ENCODE measurements around the gene RALGPS1.

DNA sequence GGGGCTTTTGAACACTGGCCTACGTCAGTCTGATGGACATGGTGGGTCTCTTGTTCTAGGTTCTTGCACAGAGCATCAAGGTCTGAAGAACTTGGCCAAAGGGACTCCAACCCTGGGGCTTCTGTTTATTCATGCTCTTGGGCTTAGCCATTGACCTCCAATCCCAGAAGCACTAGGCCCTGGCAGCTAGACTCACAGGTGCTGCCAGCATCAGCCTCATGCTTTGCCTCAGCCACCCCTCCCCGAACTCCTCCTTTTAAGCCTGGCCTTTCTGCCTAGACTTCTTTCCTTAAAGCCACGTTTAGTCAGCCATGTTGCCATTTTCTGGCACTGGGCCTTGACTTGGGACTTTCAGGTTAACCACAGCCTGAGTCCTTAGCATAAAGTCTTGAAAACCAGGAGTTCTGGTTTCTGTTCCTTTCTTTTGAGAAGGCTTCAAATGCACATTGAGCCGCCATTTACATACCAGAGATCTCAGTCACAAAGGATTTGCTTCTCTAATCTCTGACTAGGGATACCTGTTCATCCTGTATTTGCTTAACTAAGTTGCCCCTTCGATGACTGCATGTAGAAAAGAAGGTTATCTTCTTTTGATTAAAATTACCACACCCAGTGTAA, 153.1 kb downstream of the RALGPS1 start:
- TF ChIP-seq ELF4 (IDR thresholded peaks at IDR 0.05), result no peak
- TF ChIP-seq CTBP1 (IDR thresholded peaks at IDR 0.05; ENCODE audit: borderline replicate concordance), result no peak
- no peak for TF ChIP-seq TARDBP (IDR thresholded peaks at IDR 0.05)
- TF ChIP-seq, protein P1, sequence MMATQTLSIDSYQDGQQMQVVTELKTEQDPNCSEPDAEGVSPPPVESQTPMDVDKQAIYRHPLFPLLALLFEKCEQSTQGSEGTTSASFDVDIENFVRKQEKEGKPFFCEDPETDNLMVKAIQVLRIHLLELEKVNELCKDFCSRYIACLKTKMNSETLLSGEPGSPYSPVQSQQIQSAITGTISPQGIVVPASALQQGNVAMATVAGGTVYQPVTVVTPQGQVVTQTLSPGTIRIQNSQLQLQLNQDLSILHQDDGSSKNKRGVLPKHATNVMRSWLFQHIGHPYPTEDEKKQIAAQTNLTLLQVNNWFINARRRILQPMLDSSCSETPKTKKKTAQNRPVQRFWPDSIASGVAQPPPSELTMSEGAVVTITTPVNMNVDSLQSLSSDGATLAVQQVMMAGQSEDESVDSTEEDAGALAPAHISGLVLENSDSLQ (IDR thresholded peaks at IDR 0.05), result no peak
- no peak for TF ChIP-seq ARNT (IDR thresholded peaks at IDR 0.05)
- TF ChIP-seq FOXA1 (IDR thresholded peaks at IDR 0.05), result no peak
- no peak for TF ChIP-seq HDGF (IDR thresholded peaks at IDR 0.05; ENCODE audit: borderline replicate concordance)
- no peak for TF ChIP-seq SP1 (IDR thresholded peaks at IDR 0.05)
- no peak for TF ChIP-seq NFRKB (IDR thresholded peaks at IDR 0.05)
- no peak for TF ChIP-seq BHLHE40 (IDR thresholded peaks at IDR 0.05; ENCODE audit: borderline replicate concordance)
- TF ChIP-seq FOXM1 (IDR thresholded peaks at IDR 0.05; ENCODE audit: borderline replicate concordance), result no peak
- TF ChIP-seq FOXK2 (IDR thresholded peaks at IDR 0.05), result no peak
- no peak for TF ChIP-seq SUZ12 (IDR thresholded peaks at IDR 0.05)

Data from HEK293T (cell line).